Cardiac fibroblast (primary cell): ENCODE data around the gene UGT1A9.

Experiments used
- DNase-seq, 2 donors: peaks; one replicate each; pipeline versions ENCODE4 v3.0.0 to v3.0.0-alpha.2; 2010; ENCODE audit warnings: low read depth in 2 of 2
- H3K4me3 ChIP-seq, 2 donors: replicated peaks in 1 of 2; 1 replicate in 1 of 2; 2 replicates in 1 of 2; pipeline ENCODE4 v1.5.1; 2011; ENCODE audit warnings: low read depth in 2 of 2, low read length in 2 of 2, mild to moderate bottlenecking in 2 of 2, moderate library complexity in 1 of 2
- CTCF ChIP-seq: IDR thresholded peaks from one replicate; pipeline ENCODE4 v1.5.1; 2011; ENCODE audit warnings: low read depth, mild to moderate bottlenecking, low read length, inconsistent platforms

UGT1A9 gene

DNA sequence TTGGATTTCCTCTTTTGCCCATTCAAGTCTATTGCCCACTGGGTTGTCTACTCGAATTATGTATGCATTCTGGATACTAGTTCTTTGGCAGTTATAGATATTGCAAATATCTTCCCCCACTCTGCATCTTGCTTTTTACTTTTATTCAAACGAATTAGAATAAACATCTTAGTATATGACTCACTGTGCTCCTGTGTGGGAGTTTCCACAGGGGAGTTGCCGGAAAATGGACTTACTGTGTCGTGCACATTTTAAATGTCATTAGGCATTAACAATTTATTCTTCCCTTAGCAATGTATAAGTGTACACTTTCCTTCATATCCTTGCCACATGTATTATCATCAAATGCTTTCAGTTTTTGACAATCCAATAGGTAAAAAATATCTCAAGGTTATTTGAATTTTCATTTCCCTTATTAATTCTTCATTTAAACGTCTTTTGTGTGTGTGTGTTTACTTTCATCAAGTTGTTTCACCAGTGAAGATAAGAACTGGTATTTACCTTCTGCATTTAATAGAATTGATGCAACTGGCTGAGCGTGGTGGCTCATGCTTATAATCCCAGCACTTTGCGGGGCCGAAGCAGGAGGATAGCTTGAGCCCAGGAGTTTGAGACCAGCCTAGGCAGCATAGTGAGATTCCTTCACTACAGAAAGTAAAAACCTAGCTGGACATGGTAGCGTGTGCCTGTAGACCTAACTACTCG is 36.4 kb downstream of the UGT1A9 start:
- peak; percentile 62 for DNase-seq
- no peak overlapping the region for H3K4me3 ChIP-seq
- TF ChIP-seq CTCF = no peak

- TF ChIP-seq CTCF = no peak
- DNase-seq = no peak
- no peak overlapping the region for H3K4me3 ChIP-seq
Measured at GRCh38 chr2:233708942-233709341, 37.2 kb downstream of the UGT1A9 start.

- DNase-seq = peak; percentile 80 to 88
- peak; percentile 95 for TF ChIP-seq CTCF
- no peak overlapping the region for H3K4me3 ChIP-seq
Measured at GRCh38 chr2:233711312-233712008, 39.8 kb downstream of the UGT1A9 start.

GRCh38 chr2:233712611-233713261 is 41.0 kb downstream of the UGT1A9 start, which contains the start of gene UGT1A5:
Gene UGT1A5 (plus strand): TSS chr2:233712907. CDS start chr2:233712992, 85 bp downstream.
- DNase-seq = no peak
- TF ChIP-seq CTCF = no peak
- H3K4me3 ChIP-seq = no peak within 1 kb of the TSS

DNA sequence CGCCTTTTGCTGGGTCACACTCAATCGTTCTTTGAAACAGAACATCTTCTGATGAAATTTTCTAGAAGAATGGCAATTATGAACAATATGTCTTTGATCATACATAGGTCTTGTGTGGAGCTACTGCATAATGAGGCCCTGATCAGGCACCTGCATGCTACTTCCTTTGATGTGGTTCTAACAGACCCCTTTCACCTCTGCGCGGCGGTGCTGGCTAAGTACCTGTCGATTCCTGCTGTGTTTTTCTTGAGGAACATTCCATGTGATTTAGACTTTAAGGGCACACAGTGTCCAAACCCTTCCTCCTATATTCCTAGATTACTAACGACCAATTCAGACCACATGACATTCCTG is 41.5 kb downstream of the UGT1A9 start:
- TF ChIP-seq CTCF = no peak
- DNase-seq = no peak

DNA sequence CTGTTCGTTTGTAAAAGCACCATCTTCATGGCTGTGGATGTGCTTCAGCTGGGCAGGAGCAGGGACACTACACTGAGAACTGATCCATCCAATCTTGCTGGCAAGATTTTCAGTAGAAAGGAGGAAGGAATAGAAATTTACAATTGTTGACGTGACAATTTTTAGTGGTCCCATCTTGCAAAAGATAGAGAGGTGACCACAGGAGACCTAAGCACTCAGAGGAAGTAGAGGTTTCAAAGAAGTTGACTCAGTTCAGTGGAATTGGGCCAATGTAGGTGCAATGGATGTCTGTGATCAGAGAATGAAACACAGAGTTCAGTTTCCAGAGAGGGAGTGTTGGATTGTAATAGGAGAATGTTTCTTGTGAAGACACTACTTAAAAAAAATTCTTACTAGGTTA is 42.4 kb downstream of the UGT1A9 start:
- no peak for TF ChIP-seq CTCF
- no peak for DNase-seq
- no peak overlapping the region for H3K4me3 ChIP-seq

More for the DNA sequence above, 41.5 kb downstream of the UGT1A9 start:
- H3K4me3 ChIP-seq = no peak overlapping the region
